BE2C (cell line): Measurements from ENCODE around the gene ZNF677.
A peak's percentile ranks its signal among the peaks of the same experiment; 100 is the strongest.
"Not testable (repeated sequence)": the region's sequence is repeated elsewhere in the genome, so short reads cannot be mapped to it uniquely, and the experiment has no call there.

ENCODE experiments used
- DNase-seq: peaks from one replicate; pipeline ENCODE4 v3.0.0-alpha.2; 2020
- H3K27me3 ChIP-seq: fragments of 250-450 bp; sonication (Bioruptor Pico); 2 replicates; pipeline ENCODE4 v1.5.1; 2020; ENCODE audit warnings: mild to moderate bottlenecking
- H3K36me3 ChIP-seq: fragments of 250-450 bp; sonication (Bioruptor Pico); 2 replicates; pipeline ENCODE4 v1.5.1; 2020; ENCODE audit warnings: mild to moderate bottlenecking
- H3K4me1 ChIP-seq: fragments of 250-450 bp; sonication (Bioruptor Pico); 2 replicates; pipeline ENCODE4 v1.5.1; 2020
- H3K4me3 ChIP-seq: 2 replicates; pipeline ENCODE4 v1.5.1; 2011; ENCODE audit warnings: low read depth, low read length
- H3K9me3 ChIP-seq: fragments of 250-450 bp; sonication (Bioruptor Pico); 2 replicates; pipeline ENCODE4 v1.5.1; 2020
- TF ChIP-seq, protein P1 (sequence below): IDR thresholded peaks from 2 replicates; pipeline ENCODE4 v1.5.1; 2012; ENCODE audit warnings: mild to moderate bottlenecking, low read depth, low read length

The ZNF677 gene

GRCh38 chr19:53224606-53225005 is 30.1 kb downstream of the ZNF677 start:
- Histone ChIP-seq H3K9me3 (peaks cover 3% of the 10 kb centered on the region; the same call in 1 of the 2 replicates), H3K4me3 (no peak overlapping the region), H3K27me3 (no peaks in the 10 kb centered on the region), H3K4me1 (no peaks in the 10 kb centered on the region), H3K36me3 (no peaks in the 10 kb centered on the region)
- no peak for DNase-seq
- TF ChIP-seq, protein P1, sequence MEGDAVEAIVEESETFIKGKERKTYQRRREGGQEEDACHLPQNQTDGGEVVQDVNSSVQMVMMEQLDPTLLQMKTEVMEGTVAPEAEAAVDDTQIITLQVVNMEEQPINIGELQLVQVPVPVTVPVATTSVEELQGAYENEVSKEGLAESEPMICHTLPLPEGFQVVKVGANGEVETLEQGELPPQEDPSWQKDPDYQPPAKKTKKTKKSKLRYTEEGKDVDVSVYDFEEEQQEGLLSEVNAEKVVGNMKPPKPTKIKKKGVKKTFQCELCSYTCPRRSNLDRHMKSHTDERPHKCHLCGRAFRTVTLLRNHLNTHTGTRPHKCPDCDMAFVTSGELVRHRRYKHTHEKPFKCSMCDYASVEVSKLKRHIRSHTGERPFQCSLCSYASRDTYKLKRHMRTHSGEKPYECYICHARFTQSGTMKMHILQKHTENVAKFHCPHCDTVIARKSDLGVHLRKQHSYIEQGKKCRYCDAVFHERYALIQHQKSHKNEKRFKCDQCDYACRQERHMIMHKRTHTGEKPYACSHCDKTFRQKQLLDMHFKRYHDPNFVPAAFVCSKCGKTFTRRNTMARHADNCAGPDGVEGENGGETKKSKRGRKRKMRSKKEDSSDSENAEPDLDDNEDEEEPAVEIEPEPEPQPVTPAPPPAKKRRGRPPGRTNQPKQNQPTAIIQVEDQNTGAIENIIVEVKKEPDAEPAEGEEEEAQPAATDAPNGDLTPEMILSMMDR: no peak

GRCh38 chr19:53222716-53223115 is 32.0 kb downstream of the ZNF677 start:
- not testable (repeated sequence) for H3K4me3 ChIP-seq, H3K36me3 ChIP-seq, H3K27me3 ChIP-seq, H3K4me1 ChIP-seq, H3K9me3 ChIP-seq, DNase-seq

GRCh38 chr19:53212703-53213320 is 41.9 kb downstream of the ZNF677 start:
- Histone ChIP-seq H3K9me3 (no peaks in the 10 kb centered on the region; the same call in 1 of the 2 replicates), H3K4me1 (no peaks in the 10 kb centered on the region), H3K36me3 (no peaks in the 10 kb centered on the region), H3K4me3 (no peak overlapping the region), H3K27me3 (no peaks in the 10 kb centered on the region)
- TF ChIP-seq, protein P1: no peak
- DNase-seq: no peak

- not testable (repeated sequence) for H3K9me3 ChIP-seq, H3K4me1 ChIP-seq, H3K27me3 ChIP-seq, H3K36me3 ChIP-seq, H3K4me3 ChIP-seq, DNase-seq
Measured at GRCh38 chr19:53211554-53211953, 43.1 kb downstream of the ZNF677 start.

- H3K4me1 ChIP-seq: no peaks in the 10 kb centered on the region
- no peaks in the 10 kb centered on the region for H3K36me3 ChIP-seq
- no peaks in the 10 kb centered on the region; the same call in 1 of the 2 replicates for H3K9me3 ChIP-seq
- no peaks in the 10 kb centered on the region for H3K27me3 ChIP-seq
- DNase-seq: peak; percentile 99
- H3K4me3 ChIP-seq: peak overlapping the region; percentile 92
- TF ChIP-seq, protein P1: no peak
Measured at GRCh38 chr19:53196777-53197396, 57.8 kb downstream of the ZNF677 start.

GRCh38 chr19:53195265-53195903 is 59.3 kb downstream of the ZNF677 start:
- no peak overlapping the region for H3K4me3 ChIP-seq
- no peaks in the 10 kb centered on the region for H3K4me1 ChIP-seq
- no peaks in the 10 kb centered on the region for H3K27me3 ChIP-seq
- TF ChIP-seq, protein P1: peak; percentile 86
- no peaks in the 10 kb centered on the region for H3K36me3 ChIP-seq
- H3K9me3 ChIP-seq: no peaks in the 10 kb centered on the region; the same call in 1 of the 2 replicates
- DNase-seq: peak; percentile 55
